ENCODE results near the gene ALG5.

Gene ALG5

GRCh38 chr13:36998624-36999041, 507 bp downstream of the ALG5 start (continued):
- TF ChIP-seq POU6F1 (CRISPR knock-in tag; IDR thresholded peaks at IDR 0.05; ENCODE audit: borderline replicate concordance, low read depth) (no peak), ZNF565 (CRISPR knock-in tag; conservative IDR thresholded peaks at IDR 0.05; ENCODE audit: low read depth) (no peak), ZNF70 (CRISPR knock-in tag; IDR thresholded peaks at IDR 0.05) (no peak), SNAI2 (CRISPR knock-in tag; IDR thresholded peaks at IDR 0.05) (no peak), ISL1 (CRISPR knock-in tag; IDR thresholded peaks at IDR 0.05) (no peak), RARB (CRISPR knock-in tag; IDR thresholded peaks at IDR 0.05) (no peak), TSHZ2 (CRISPR knock-in tag; IDR thresholded peaks at IDR 0.05) (no peak), TOX (CRISPR knock-in tag; IDR thresholded peaks at IDR 0.05; ENCODE audit: borderline replicate concordance) (no peak), ZNF8 (CRISPR knock-in tag; IDR thresholded peaks at IDR 0.05) (no peak)

DNA sequence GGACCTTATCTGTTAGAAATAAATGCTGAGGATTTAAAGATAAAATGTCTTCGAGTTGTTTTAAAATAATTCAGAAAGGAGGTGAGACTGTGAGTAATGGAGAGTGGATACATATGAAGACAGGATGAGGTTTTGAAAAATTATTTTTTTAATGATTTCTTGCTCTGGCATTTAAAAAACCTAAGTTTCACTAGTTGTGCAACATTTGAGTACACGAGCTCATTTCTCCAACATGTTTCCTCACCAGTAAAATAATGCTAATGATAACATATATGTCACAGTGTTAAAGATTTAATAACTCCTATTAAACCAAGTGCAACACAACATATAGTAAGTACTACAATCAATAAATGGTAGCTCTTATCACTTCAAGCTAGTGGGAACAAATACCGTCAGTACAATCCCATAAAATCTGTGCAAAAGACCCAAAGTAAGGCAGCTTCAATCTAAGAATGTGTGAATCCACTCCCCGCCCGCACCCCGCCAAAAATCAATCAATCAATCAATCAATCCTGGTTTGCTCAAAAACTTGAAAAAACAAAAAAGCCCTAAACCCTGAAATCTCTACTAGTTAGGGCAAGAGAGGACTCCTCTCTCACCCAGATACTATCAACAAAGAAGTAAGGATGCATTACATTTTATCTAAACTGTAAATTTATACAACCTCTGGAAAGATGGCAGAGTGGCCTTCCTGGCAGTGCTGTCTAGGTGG, 1.3 kb downstream of the ALG5 start:
- no peak for TF ChIP-seq TOX (CRISPR knock-in tag; IDR thresholded peaks at IDR 0.05; ENCODE audit: borderline replicate concordance)
- no peak for TF ChIP-seq RARB (CRISPR knock-in tag; IDR thresholded peaks at IDR 0.05)
- no peak for TF ChIP-seq ZNF8 (CRISPR knock-in tag; IDR thresholded peaks at IDR 0.05)
- TF ChIP-seq TCF4 (CRISPR knock-in tag; IDR thresholded peaks at IDR 0.05; ENCODE audit: borderline replicate concordance), result no peak
- no peak for TF ChIP-seq ZNF70 (CRISPR knock-in tag; IDR thresholded peaks at IDR 0.05)
- no peak for TF ChIP-seq ZFP3 (CRISPR knock-in tag; IDR thresholded peaks at IDR 0.05)
- TF ChIP-seq ZC3H10 (CRISPR knock-in tag; IDR thresholded peaks at IDR 0.05), result no peak
- TF ChIP-seq BACH2 (CRISPR knock-in tag; IDR thresholded peaks at IDR 0.05; ENCODE audit: borderline replicate concordance), result no peak
- no peak for TF ChIP-seq ISL1 (CRISPR knock-in tag; IDR thresholded peaks at IDR 0.05)
- no peak for TF ChIP-seq CSDC2 (CRISPR knock-in tag; IDR thresholded peaks at IDR 0.05)
- TF ChIP-seq GLIS3 (CRISPR knock-in tag; IDR thresholded peaks at IDR 0.05), result no peak
- ATAC-seq, result no peak

GRCh38 chr13:36992362-36992761, 6.8 kb downstream of the ALG5 start:
- TF ChIP-seq ESRRG (CRISPR knock-in tag; IDR thresholded peaks at IDR 0.05) (no peak), TOX (CRISPR knock-in tag; IDR thresholded peaks at IDR 0.05; ENCODE audit: borderline replicate concordance) (no peak), ZNF8 (CRISPR knock-in tag; IDR thresholded peaks at IDR 0.05) (no peak), ISL1 (CRISPR knock-in tag; IDR thresholded peaks at IDR 0.05) (no peak), POU6F1 (CRISPR knock-in tag; IDR thresholded peaks at IDR 0.05; ENCODE audit: borderline replicate concordance, low read depth) (no peak), RARB (CRISPR knock-in tag; IDR thresholded peaks at IDR 0.05) (no peak), SNAI2 (CRISPR knock-in tag; IDR thresholded peaks at IDR 0.05) (no peak), CSDC2 (CRISPR knock-in tag; IDR thresholded peaks at IDR 0.05) (no peak), TSHZ2 (CRISPR knock-in tag; IDR thresholded peaks at IDR 0.05) (no peak), ARNTL (CRISPR knock-in tag; IDR thresholded peaks at IDR 0.05; ENCODE audit: borderline replicate concordance, low read depth) (no peak), OSR1 (CRISPR knock-in tag; IDR thresholded peaks at IDR 0.05) (no peak), PPARA (CRISPR knock-in tag; IDR thresholded peaks at IDR 0.05; ENCODE audit: borderline replicate concordance) (no peak), ZFP3 (CRISPR knock-in tag; IDR thresholded peaks at IDR 0.05) (no peak), BACH2 (CRISPR knock-in tag; IDR thresholded peaks at IDR 0.05; ENCODE audit: borderline replicate concordance) (no peak), PATZ1 (CRISPR knock-in tag; IDR thresholded peaks at IDR 0.05; ENCODE audit: borderline replicate concordance) (no peak), ZNF70 (CRISPR knock-in tag; IDR thresholded peaks at IDR 0.05) (no peak)
- TF ChIP-seq, protein P1, sequence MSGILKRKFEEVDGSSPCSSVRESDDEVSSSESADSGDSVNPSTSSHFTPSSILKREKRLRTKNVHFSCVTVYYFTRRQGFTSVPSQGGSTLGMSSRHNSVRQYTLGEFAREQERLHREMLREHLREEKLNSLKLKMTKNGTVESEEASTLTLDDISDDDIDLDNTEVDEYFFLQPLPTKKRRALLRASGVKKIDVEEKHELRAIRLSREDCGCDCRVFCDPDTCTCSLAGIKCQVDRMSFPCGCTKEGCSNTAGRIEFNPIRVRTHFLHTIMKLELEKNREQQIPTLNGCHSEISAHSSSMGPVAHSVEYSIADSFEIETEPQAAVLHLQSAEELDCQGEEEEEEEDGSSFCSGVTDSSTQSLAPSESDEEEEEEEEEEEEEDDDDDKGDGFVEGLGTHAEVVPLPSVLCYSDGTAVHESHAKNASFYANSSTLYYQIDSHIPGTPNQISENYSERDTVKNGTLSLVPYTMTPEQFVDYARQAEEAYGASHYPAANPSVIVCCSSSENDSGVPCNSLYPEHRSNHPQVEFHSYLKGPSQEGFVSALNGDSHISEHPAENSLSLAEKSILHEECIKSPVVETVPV (CRISPR knock-in tag; IDR thresholded peaks at IDR 0.05), result no peak
- ATAC-seq, result no peak

All from SK-N-SH treated with all-trans-retinoic acid at 6 μM for 48 hours (cell line).